ENCODE results near the gene ZFHX3. TPM values are rescaled to one million over a fixed set of nuclear protein-coding genes. Genes with fewer than 3 reads are reported as not detected.

Gene ZFHX3
- total and polyA plus RNA-seq, 10 of the 15 experiments (the other 5 are each of a cell fraction or from before 2014, with no cell fraction given): 0.68 to 8.6 (median 2.0) TPM

GRCh38 chr16:72807245-72807644, 240.7 kb downstream of the ZFHX3 start:
- RAD21 ChIA-PET (ENCODE audit: unreplicated experiment): interaction anchor here (1.1 kb wide), 1 partner anchor 11 kb away, joined by 3 read pairs; no protein-coding TSS in a partner anchor
- Histone ChIP-seq H3K27ac (ENCODE audit: control insufficient read depth, insufficient read depth) (no peak overlapping the region), H3K27me3 (replicated peaks in 1 of 2; ENCODE audit: control insufficient read depth in 2 of 2, insufficient read depth in 2 of 2, low read length in 1 of 2) (no peaks in the 10 kb centered on the region), H3K9ac (ENCODE audit: control insufficient read depth, insufficient read depth, low read length) (no peak overlapping the region), H4K20me1 (ENCODE audit: control insufficient read depth, insufficient read depth) (no peaks in the 10 kb centered on the region), H3K79me2 (ENCODE audit: control insufficient read depth, insufficient read depth, low read length) (no peaks in the 10 kb centered on the region), H3K4me2 (ENCODE audit: control insufficient read depth, insufficient read depth) (no peak overlapping the region), H3K4me3 (no peak overlapping the region), H3K4me1 (ENCODE audit: control insufficient read depth, insufficient read depth, low read length) (no peaks in the 10 kb centered on the region), H2AFZ (ENCODE audit: control insufficient read depth, low read depth, low read length) (no peak overlapping the region), H3K36me3 (ENCODE audit: control insufficient read depth in 2 of 2, insufficient read depth in 2 of 2, low read length in 1 of 2) (peaks cover 0 to 3% of the 10 kb centered on the region in 2 experiments; a peak in 2 of 4 replicates), H3K9me3 (replicated peaks; ENCODE audit: control insufficient read depth, insufficient read depth, low read length) (no peaks in the 10 kb centered on the region)
- FAIRE-seq (no peak), ATAC-seq (no peak), DNase-seq (ENCODE audit: low read depth, low spot score) (no peak)
- intact Hi-C loops (cut with micrococcal nuclease; ENCODE audit: unreplicated experiment): no loop called here
- 99% methylated on average over 3 of the region's 3 CpGs for WGBS (ENCODE audit: insufficient coverage, insufficient replicate concordance, low lambda C conversion rate, missing lambda C conversion rate)
- SMC1A ChIA-PET (ENCODE audit: uncharacterized antibody, unreplicated experiment): no interaction called here
- CTCF ChIA-PET: interaction anchor here (3.7 kb wide), 1 partner anchor 25 kb away, joined by 17 read pairs; no protein-coding TSS in a partner anchor
- in situ Hi-C loops (cut with MboI): no loop called here
- POLR2A ChIA-PET: no interaction called here
- no TSS peak for BruUV-seq (replicated peaks)
- no peak for TF ChIP-seq MYC (IDR thresholded peaks at IDR 0.05; ENCODE audit: insufficient read depth, insufficient read length, insufficient replicate concordance, low read length, severe bottlenecking)
- no peak for TF ChIP-seq IKZF2 (IDR thresholded peaks at IDR 0.05)
- TF ChIP-seq HSF1 (IDR thresholded peaks at IDR 0.05; ENCODE audit: low read depth, low read length): no peak
- TF ChIP-seq ZNF687 (IDR thresholded peaks at IDR 0.05): no peak
- no peak for TF ChIP-seq EED (IDR thresholded peaks at IDR 0.05; ENCODE audit: low read depth)
- no peak for TF ChIP-seq SMAD5 (IDR thresholded peaks at IDR 0.05; ENCODE audit: low read depth)
